ENCODE results near the gene PLAGL2.

The PLAGL2 gene

GRCh38 chr20:32218156-32218900 lies 10.8 kb upstream of the PLAGL2 start:
- peak overlapping the region; percentile 59 for H3K27ac ChIP-seq
- H2AFZ ChIP-seq = no peak overlapping the region
- TF ChIP-seq, protein P1, sequence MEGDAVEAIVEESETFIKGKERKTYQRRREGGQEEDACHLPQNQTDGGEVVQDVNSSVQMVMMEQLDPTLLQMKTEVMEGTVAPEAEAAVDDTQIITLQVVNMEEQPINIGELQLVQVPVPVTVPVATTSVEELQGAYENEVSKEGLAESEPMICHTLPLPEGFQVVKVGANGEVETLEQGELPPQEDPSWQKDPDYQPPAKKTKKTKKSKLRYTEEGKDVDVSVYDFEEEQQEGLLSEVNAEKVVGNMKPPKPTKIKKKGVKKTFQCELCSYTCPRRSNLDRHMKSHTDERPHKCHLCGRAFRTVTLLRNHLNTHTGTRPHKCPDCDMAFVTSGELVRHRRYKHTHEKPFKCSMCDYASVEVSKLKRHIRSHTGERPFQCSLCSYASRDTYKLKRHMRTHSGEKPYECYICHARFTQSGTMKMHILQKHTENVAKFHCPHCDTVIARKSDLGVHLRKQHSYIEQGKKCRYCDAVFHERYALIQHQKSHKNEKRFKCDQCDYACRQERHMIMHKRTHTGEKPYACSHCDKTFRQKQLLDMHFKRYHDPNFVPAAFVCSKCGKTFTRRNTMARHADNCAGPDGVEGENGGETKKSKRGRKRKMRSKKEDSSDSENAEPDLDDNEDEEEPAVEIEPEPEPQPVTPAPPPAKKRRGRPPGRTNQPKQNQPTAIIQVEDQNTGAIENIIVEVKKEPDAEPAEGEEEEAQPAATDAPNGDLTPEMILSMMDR (IDR thresholded peaks at IDR 0.05) = no peak
- no peaks in the 10 kb centered on the region for H3K36me3 ChIP-seq (ENCODE audit: control insufficient read depth, insufficient read depth, low read length)
- no peak overlapping the region for H3K9ac ChIP-seq
- H3K4me3 ChIP-seq (ENCODE audit: low read depth, low read length) = no peak overlapping the region
- no peaks in the 10 kb centered on the region for H3K27me3 ChIP-seq (ENCODE audit: control insufficient read depth, insufficient read depth, low read length)
- H3K4me2 ChIP-seq (ENCODE audit: low read length) = no peak overlapping the region
- H3K4me1 ChIP-seq = peaks cover 22% of the 10 kb centered on the region
- no peaks in the 10 kb centered on the region for H3K79me2 ChIP-seq
- H3K9me3 ChIP-seq (ENCODE audit: control insufficient read depth, low read length) = no peaks in the 10 kb centered on the region

GRCh38 chr20:32216179-32217142 lies 8.9 kb upstream of the PLAGL2 start:
- Histone ChIP-seq H3K27me3 (ENCODE audit: control insufficient read depth, insufficient read depth, low read length) (no peaks in the 10 kb centered on the region), H3K9me3 (ENCODE audit: control insufficient read depth, low read length) (no peaks in the 10 kb centered on the region), H3K36me3 (ENCODE audit: control insufficient read depth, insufficient read depth, low read length) (no peaks in the 10 kb centered on the region), H3K4me1 (peaks cover 22% of the 10 kb centered on the region), H3K27ac (peak overlapping the region; percentile 59), H3K79me2 (no peaks in the 10 kb centered on the region), H2AFZ (no peak overlapping the region), H3K9ac (no peak overlapping the region), H3K4me3 (ENCODE audit: low read depth, low read length) (no peak overlapping the region), H3K4me2 (ENCODE audit: low read length) (peak overlapping the region; percentile 46)
- TF ChIP-seq, protein P1 (IDR thresholded peaks at IDR 0.05) = no peak

DNA sequence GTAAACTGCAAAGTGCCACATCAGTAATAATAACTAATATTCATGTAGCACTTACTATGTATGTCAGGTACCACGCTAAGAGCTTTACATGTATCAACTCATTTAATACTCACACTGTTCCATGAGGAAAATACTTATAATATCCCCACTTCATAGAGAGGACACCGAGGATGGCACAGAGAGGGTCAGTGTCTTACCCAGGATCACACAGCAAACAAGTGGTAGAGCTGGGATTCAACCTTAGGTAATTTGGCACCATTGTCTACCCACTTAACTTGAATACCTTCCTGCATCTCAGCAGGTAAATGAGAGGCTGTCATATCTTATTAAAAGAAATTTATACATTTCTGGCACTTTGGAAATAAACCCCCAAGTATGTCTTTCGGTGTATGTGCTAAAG lies 8.2 kb upstream of the PLAGL2 start:
- TF ChIP-seq, protein P1 (IDR thresholded peaks at IDR 0.05) = no peak
- no peak overlapping the region for H3K9ac ChIP-seq
- H3K4me1 ChIP-seq = peaks cover 22% of the 10 kb centered on the region
- H2AFZ ChIP-seq = no peak overlapping the region
- H3K4me2 ChIP-seq (ENCODE audit: low read length) = no peak overlapping the region
- no peaks in the 10 kb centered on the region for H3K79me2 ChIP-seq
- no peak overlapping the region for H3K4me3 ChIP-seq (ENCODE audit: low read depth, low read length)
- no peaks in the 10 kb centered on the region for H3K9me3 ChIP-seq (ENCODE audit: control insufficient read depth, low read length)
- H3K27me3 ChIP-seq (ENCODE audit: control insufficient read depth, insufficient read depth, low read length) = no peaks in the 10 kb centered on the region
- no peak overlapping the region for H3K27ac ChIP-seq
- H3K36me3 ChIP-seq (ENCODE audit: control insufficient read depth, insufficient read depth, low read length) = no peaks in the 10 kb centered on the region

DNA sequence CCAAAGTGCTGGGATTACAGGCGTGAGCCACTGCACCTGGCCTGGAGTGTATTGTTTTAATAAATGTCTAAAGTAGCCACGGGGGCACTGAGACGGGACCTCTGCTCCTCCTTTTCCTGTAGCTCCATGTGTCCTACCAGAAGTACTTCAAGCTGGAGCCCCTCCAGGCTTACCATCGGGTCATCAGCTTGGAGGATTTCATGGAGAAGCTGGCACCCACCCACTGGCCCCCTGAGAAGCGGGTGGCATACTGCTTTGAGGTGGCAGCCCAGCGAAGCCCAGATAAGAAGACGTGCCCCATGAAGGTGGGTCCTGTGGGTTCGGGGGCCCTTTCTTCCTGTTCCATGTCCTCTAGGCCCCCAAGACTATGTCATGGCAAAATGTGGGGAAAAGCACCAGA lies 7.6 kb upstream of the PLAGL2 start:
- no peaks in the 10 kb centered on the region for H3K9me3 ChIP-seq (ENCODE audit: control insufficient read depth, low read length)
- H3K36me3 ChIP-seq (ENCODE audit: control insufficient read depth, insufficient read depth, low read length) = no peaks in the 10 kb centered on the region
- H3K4me2 ChIP-seq (ENCODE audit: low read length) = no peak overlapping the region
- H3K79me2 ChIP-seq = no peaks in the 10 kb centered on the region
- no peak overlapping the region for H3K4me3 ChIP-seq (ENCODE audit: low read depth, low read length)
- TF ChIP-seq, protein P1 (IDR thresholded peaks at IDR 0.05) = no peak
- no peak overlapping the region for H3K9ac ChIP-seq
- H3K27me3 ChIP-seq (ENCODE audit: control insufficient read depth, insufficient read depth, low read length) = no peaks in the 10 kb centered on the region
- H3K27ac ChIP-seq = no peak overlapping the region
- H3K4me1 ChIP-seq = peaks cover 22% of the 10 kb centered on the region
- H2AFZ ChIP-seq = no peak overlapping the region

Measured in parathyroid adenoma (tissue), 2 donors.